ENCODE results near the gene OR6J1. TPM values are rescaled to one million over a fixed set of nuclear protein-coding genes. Genes with fewer than 3 reads are reported as not detected.
"Not testable (repeated sequence)": the region's sequence is repeated elsewhere in the genome, so short reads cannot be mapped to it uniquely, and the experiment has no call there.

OR6J1 gene
- total and polyA plus RNA-seq, 9 of the 15 experiments (the other 6 are each of a cell fraction or from before 2014, with no cell fraction given), result not detected

GRCh38 chr14:22687969-22688368 lies 43.8 kb upstream of the OR6J1 start:
- H3K9me1 ChIP-seq (ENCODE audit: control insufficient read depth, insufficient read depth, low read length); POLR2A ChIA-PET; DNase-seq (ENCODE audit: extremely low read depth in 1 of 4, low spot score in 3 of 4); H3K27me3 ChIP-seq (ENCODE audit: control insufficient read depth in 2 of 2, insufficient read depth in 2 of 2, low read length in 2 of 2); FAIRE-seq; H2AFZ ChIP-seq (ENCODE audit: low read depth, low read length); in situ Hi-C loops (cut with MboI); H3K4me1 ChIP-seq (replicated peaks in 1 of 2; ENCODE audit: control insufficient read depth in 2 of 2, insufficient read depth in 2 of 2, low read length in 2 of 2); H3K36me3 ChIP-seq (ENCODE audit: control insufficient read depth, insufficient read depth, low read length); H3K4me2 ChIP-seq (ENCODE audit: insufficient read depth, low read length); H3K9me3 ChIP-seq (replicated peaks; ENCODE audit: control insufficient read depth, insufficient read depth, low read depth, low read length); H3K27ac ChIP-seq (ENCODE audit: extremely low read depth, low read depth, low read length); H4K20me1 ChIP-seq (replicated peaks; ENCODE audit: control insufficient read depth, insufficient read depth, low read length); ATAC-seq; intact Hi-C loops (cut with micrococcal nuclease); BruUV-seq (replicated peaks); CTCF ChIA-PET (ENCODE audit: low intra/inter-chr PET ratio); H3K4me3 ChIP-seq; H3K9ac ChIP-seq (ENCODE audit: insufficient read depth in 1 of 2, low read depth in 2 of 2, low read length in 2 of 2); H3K79me2 ChIP-seq (ENCODE audit: control insufficient read depth, insufficient read depth, low read length): not testable (repeated sequence)
- WGBS (ENCODE audit: insufficient coverage, low coverage, missing lambda C conversion rate), result 65% methylated on average over 3 of the region's 3 CpGs
- peak; percentile 97 for TF ChIP-seq ZNF507 (tag; conservative IDR thresholded peaks at IDR 0.05)
- TF ChIP-seq ZNF354B (CRISPR knock-in tag; IDR thresholded peaks at IDR 0.05), result 0 out of 2 replicates have a peak, but pooled peaks have one; percentile 62

- WGBS (ENCODE audit: insufficient coverage, low coverage, missing lambda C conversion rate), result 2% methylated on average over 4 of the region's 6 CpGs
- peak; percentile 63 for ATAC-seq
- H3K9me3 ChIP-seq (replicated peaks; ENCODE audit: control insufficient read depth, insufficient read depth, low read depth, low read length); H4K20me1 ChIP-seq (replicated peaks; ENCODE audit: control insufficient read depth, insufficient read depth, low read length); H3K4me1 ChIP-seq (replicated peaks in 1 of 2; ENCODE audit: control insufficient read depth in 2 of 2, insufficient read depth in 2 of 2, low read length in 2 of 2); H3K9me1 ChIP-seq (ENCODE audit: control insufficient read depth, insufficient read depth, low read length); H3K36me3 ChIP-seq (ENCODE audit: control insufficient read depth, insufficient read depth, low read length); BruUV-seq (replicated peaks); CTCF ChIA-PET (ENCODE audit: low intra/inter-chr PET ratio); in situ Hi-C loops (cut with MboI); FAIRE-seq; intact Hi-C loops (cut with micrococcal nuclease); H3K79me2 ChIP-seq (ENCODE audit: control insufficient read depth, insufficient read depth, low read length); H3K27me3 ChIP-seq (ENCODE audit: control insufficient read depth in 2 of 2, insufficient read depth in 2 of 2, low read length in 2 of 2): not testable (repeated sequence)
- Histone ChIP-seq H2AFZ (ENCODE audit: low read depth, low read length) (peak overlapping the region; percentile 62), H3K9ac (ENCODE audit: insufficient read depth in 1 of 2, low read depth in 2 of 2, low read length in 2 of 2) (peak overlapping the region; percentile 34 to 74; a peak in 3 of 4 replicates), H3K4me2 (ENCODE audit: insufficient read depth, low read length) (peak overlapping the region; percentile 68), H3K27ac (ENCODE audit: extremely low read depth, low read depth, low read length) (peak overlapping the region; percentile 41; the same call in 2 of the 3 replicates), H3K4me3 (peak overlapping the region; percentile 15; the same call in 1 of the 2 replicates)
- DNase-seq (ENCODE audit: extremely low read depth in 1 of 4, low spot score in 3 of 4), result peak in 1 of 4 experiments; percentile 61
- POLR2A ChIA-PET, result interaction anchor here (0.6 to 1.1 kb wide), 6 partner anchors 9 to 382 kb away, joined by 3 to 4 read pairs (median 3); no protein-coding TSS in a partner anchor
- 0 out of 2 replicates have a peak, but pooled peaks have one; percentile 22 for TF ChIP-seq L3MBTL2 (IDR thresholded peaks at IDR 0.05)
Measured at GRCh38 chr14:22686176-22686611, 42.0 kb upstream of the OR6J1 start.
